GM23338 (cell line): Measurements from ENCODE around the gene UROS. TPM values are rescaled to one million over a fixed set of nuclear protein-coding genes. Genes with fewer than 3 reads are reported as not detected.

Experiments used
- ATAC-seq: fragments of 200-7000 bp; cut with Tn5 transposase; 3 replicates; pipeline ENCODE4 v1.9.1; 2020
- DNase-seq: peaks from one replicate; pipeline ENCODE4 v3.0.0-alpha.2; 2015; ENCODE audit warnings: low spot score
- H2AFZ ChIP-seq: fragments of 200-600 bp; sonication (generic); 2 replicates; pipeline ENCODE4 v1.8.0; 2016; ENCODE audit warnings: antibody characterized with exemption, mild to moderate bottlenecking, moderate library complexity
- H3F3A ChIP-seq: fragments of 200-600 bp; sonication (generic); replicated peaks from 2 replicates; pipeline ENCODE4 v1.8.0; 2017; ENCODE audit warnings: antibody characterized with exemption, mixed run types, low read depth
- H3K27ac ChIP-seq: fragments of 200-600 bp; sonication (generic); 2 replicates; pipeline ENCODE4 v1.6.1; 2016; ENCODE audit warnings: low read depth
- H3K27me3 ChIP-seq: fragments of 200-600 bp; sonication (generic); 2 replicates; pipeline ENCODE4 v1.8.0; 2016; ENCODE audit warnings: mild to moderate bottlenecking, mixed run types, moderate library complexity; ENCODE audit not compliant: insufficient read depth
- H3K36me3 ChIP-seq: fragments of 200-600 bp; sonication (generic); 2 replicates; pipeline ENCODE4 v1.8.0; 2016; ENCODE audit warnings: mild to moderate bottlenecking; ENCODE audit not compliant: insufficient read depth
- H3K4me1 ChIP-seq: fragments of 200-600 bp; sonication (generic); 2 replicates; pipeline ENCODE4 v1.8.0; 2016; ENCODE audit warnings: mild to moderate bottlenecking, moderate library complexity; ENCODE audit not compliant: insufficient read depth
- H3K4me2 ChIP-seq: fragments of 200-600 bp; sonication (generic); 2 replicates; pipeline ENCODE4 v1.7.1; 2017; ENCODE audit warnings: mixed run types
- H3K4me3 ChIP-seq: fragments of 200-600 bp; sonication (generic); 2 replicates; pipeline ENCODE4 v1.6.1; 2016; ENCODE audit warnings: mixed run types
- H3K79me2 ChIP-seq: fragments of 200-600 bp; sonication (generic); replicated peaks from 2 replicates; pipeline ENCODE4 v1.8.0; 2017; ENCODE audit warnings: mild to moderate bottlenecking; ENCODE audit not compliant: insufficient read depth
- H3K9me2 ChIP-seq: fragments of 200-600 bp; sonication (generic); 2 replicates; pipeline ENCODE4 v1.8.0; 2017; ENCODE audit not compliant: insufficient read depth
- H4K20me1 ChIP-seq: fragments of 200-600 bp; sonication (generic); replicated peaks from 2 replicates; pipeline ENCODE4 v1.8.0; 2017; ENCODE audit warnings: mild to moderate bottlenecking; ENCODE audit not compliant: insufficient read depth
- H3K27ac Mint-ChIP-seq: 2 replicates; pipeline ENCODE4 v1.8.0; 2020; ENCODE audit warnings: inconsistent platforms, mild to moderate bottlenecking, moderate library complexity, mixed read lengths
- H3K27me3 Mint-ChIP-seq: 3 replicates; pipeline ENCODE4 v1.8.0; 2022; ENCODE audit warnings: low read depth, mild to moderate bottlenecking, moderate library complexity, mixed read lengths, inconsistent platforms; ENCODE audit not compliant: insufficient read depth, poor library complexity
- H3K36me3 Mint-ChIP-seq: 3 replicates; pipeline ENCODE4 v1.8.0; 2021; ENCODE audit warnings: low read depth, mild to moderate bottlenecking, inconsistent platforms, moderate library complexity, mixed read lengths
- H3K4me1 Mint-ChIP-seq: 3 replicates; pipeline ENCODE4 v1.8.0; 2020; ENCODE audit warnings: mild to moderate bottlenecking, inconsistent platforms, mixed read lengths
- H3K4me3 Mint-ChIP-seq: 3 replicates; pipeline ENCODE4 v1.8.0; 2021; ENCODE audit warnings: moderate library complexity, mild to moderate bottlenecking, inconsistent platforms, mixed read lengths
- H3K9me3 Mint-ChIP-seq: 3 replicates; pipeline ENCODE4 v1.8.0; 2020; ENCODE audit warnings: moderate library complexity, mild to moderate bottlenecking, inconsistent platforms, mixed read lengths
- CREB1 ChIP-seq: fragments of 250-450 bp; sonication (Bioruptor Pico); IDR thresholded peaks from 2 replicates; pipeline ENCODE4 v1.5.0; 2020; ENCODE audit warnings: low read depth, mild to moderate bottlenecking, moderate library complexity
- EZH2phosphoT487 ChIP-seq: fragments of 200-600 bp; sonication (generic); IDR thresholded peaks from one replicate; pipeline ENCODE4 v1.8.1; 2018; ENCODE audit warnings: antibody characterized with exemption; ENCODE audit not compliant: unreplicated experiment
- JUNB ChIP-seq: IDR thresholded peaks from one replicate; pipeline ENCODE4 v1.6.1; 2016; ENCODE audit warnings: antibody characterized with exemption; ENCODE audit not compliant: unreplicated experiment
- NANOG ChIP-seq: IDR thresholded peaks from 2 replicates; pipeline ENCODE4 v1.6.1; 2016; ENCODE audit warnings: antibody characterized with exemption, borderline replicate concordance
- POLR2AphosphoS5 ChIP-seq: IDR thresholded peaks from 2 replicates; pipeline ENCODE4 v1.6.1; 2016; ENCODE audit warnings: antibody characterized with exemption, low read depth
- STAT1 ChIP-seq: IDR thresholded peaks from one replicate; pipeline ENCODE4 v1.6.1; 2016; ENCODE audit warnings: antibody characterized with exemption; ENCODE audit not compliant: unreplicated experiment
- ZNF114 ChIP-seq: fragments of 250-450 bp; sonication (Bioruptor Pico); IDR thresholded peaks from 2 replicates; pipeline ENCODE4 v1.5.0; 2020; ENCODE audit warnings: mild to moderate bottlenecking, moderate library complexity
- polyA plus RNA-seq: library from polyadenylated mRNA; unstranded; fragments of >200 nt; fragmentation: Nextera tagmentation; extraction: Ambion mirVana; gene quantifications from 2 replicates; pipeline ENCODE4 v1.2.1, GENCODE V29; 2016
- total RNA-seq: library from RNA; depleted of rRNA; stranded (reverse); fragments of >200 nt; shearing (Covaris generic); gene quantifications from 2 replicates; pipeline ENCODE4 v1.2.3, GENCODE V29; 2014
- TF ChIP-seq, protein P1 (sequence below): IDR thresholded peaks from one replicate; pipeline ENCODE4 v1.6.1; 2018; ENCODE audit warnings: antibody characterized with exemption; ENCODE audit not compliant: unreplicated experiment

Gene UROS
- total and polyA plus RNA-seq, 2 experiments from 2014 or later, result 41.3 to 43.4 TPM

DNA sequence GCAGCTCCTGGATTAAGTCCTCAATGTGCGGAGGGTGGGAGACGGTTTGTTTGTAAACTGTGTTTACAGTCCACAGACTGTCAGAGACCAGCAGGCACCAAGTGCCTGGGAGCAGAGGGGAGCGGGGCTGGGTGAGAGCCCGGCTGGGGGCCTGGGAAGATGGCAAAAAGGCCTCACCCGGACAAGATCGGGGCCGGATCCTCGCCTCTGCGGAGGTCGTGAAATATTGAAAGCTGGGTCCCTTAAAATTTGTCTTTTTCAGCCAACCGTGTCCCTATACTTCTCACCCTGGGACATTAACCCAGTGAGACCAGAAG, 50.2 kb downstream of the UROS start (continued):
- TF ChIP-seq NANOG (no peak), JUNB (no peak), POLR2AphosphoS5 (no peak), EZH2phosphoT487 (no peak), STAT1 (no peak), ZNF114 (CRISPR knock-in tag) (no peak), CREB1 (CRISPR knock-in tag) (no peak)
- TF ChIP-seq, protein P1, sequence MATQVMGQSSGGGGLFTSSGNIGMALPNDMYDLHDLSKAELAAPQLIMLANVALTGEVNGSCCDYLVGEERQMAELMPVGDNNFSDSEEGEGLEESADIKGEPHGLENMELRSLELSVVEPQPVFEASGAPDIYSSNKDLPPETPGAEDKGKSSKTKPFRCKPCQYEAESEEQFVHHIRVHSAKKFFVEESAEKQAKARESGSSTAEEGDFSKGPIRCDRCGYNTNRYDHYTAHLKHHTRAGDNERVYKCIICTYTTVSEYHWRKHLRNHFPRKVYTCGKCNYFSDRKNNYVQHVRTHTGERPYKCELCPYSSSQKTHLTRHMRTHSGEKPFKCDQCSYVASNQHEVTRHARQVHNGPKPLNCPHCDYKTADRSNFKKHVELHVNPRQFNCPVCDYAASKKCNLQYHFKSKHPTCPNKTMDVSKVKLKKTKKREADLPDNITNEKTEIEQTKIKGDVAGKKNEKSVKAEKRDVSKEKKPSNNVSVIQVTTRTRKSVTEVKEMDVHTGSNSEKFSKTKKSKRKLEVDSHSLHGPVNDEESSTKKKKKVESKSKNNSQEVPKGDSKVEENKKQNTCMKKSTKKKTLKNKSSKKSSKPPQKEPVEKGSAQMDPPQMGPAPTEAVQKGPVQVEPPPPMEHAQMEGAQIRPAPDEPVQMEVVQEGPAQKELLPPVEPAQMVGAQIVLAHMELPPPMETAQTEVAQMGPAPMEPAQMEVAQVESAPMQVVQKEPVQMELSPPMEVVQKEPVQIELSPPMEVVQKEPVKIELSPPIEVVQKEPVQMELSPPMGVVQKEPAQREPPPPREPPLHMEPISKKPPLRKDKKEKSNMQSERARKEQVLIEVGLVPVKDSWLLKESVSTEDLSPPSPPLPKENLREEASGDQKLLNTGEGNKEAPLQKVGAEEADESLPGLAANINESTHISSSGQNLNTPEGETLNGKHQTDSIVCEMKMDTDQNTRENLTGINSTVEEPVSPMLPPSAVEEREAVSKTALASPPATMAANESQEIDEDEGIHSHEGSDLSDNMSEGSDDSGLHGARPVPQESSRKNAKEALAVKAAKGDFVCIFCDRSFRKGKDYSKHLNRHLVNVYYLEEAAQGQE, result no peak

DNA sequence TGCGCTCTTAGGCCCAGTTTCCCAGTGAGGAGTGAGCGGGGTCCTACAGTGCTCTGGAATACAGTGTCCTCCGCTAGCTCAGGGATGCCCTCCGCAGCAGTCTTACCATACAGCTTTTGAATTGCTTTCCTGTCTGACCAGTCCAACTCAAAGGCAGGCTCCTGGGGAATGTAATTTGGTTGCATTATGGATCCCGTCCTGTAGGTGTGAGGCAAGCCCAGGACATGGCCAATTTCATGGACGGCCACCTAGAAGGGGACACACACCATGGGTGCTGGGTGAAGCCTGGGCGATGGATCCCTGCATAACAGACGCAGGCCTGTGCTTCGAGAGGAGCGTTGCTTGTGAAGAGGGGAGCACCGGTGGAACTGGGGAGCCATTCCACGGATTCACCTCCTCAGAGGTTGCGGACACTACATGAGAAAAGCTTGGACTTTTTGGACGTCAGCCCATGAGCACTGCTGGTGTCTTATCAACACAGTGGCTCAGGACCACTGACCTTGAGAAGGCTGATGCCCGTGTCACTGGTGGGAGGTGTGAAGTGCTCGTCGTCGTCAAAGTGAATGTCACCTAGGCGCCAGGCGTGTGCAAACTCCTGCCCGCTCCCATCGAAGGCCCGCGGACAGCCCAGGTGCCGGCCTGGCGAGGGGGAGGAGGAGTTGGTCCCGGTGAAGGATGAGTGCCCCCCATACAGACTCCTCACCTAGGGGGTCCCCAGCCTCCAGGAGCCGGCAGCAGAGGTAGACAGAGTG, 50.8 kb downstream of the UROS start:
- no peak overlapping the region for H3K27ac ChIP-seq
- H3K9me2 ChIP-seq, result no peaks in the 10 kb centered on the region
- H3K79me2 ChIP-seq, result no peaks in the 10 kb centered on the region
- H2AFZ ChIP-seq, result no peak overlapping the region
- no peak overlapping the region for H3K4me3 ChIP-seq
- Mint-ChIP-seq H3K27me3 (peaks cover 1% of the 10 kb centered on the region), H3K4me1 (no peaks in the 10 kb centered on the region), H3K36me3 (no peaks in the 10 kb centered on the region), H3K9me3 (no peaks in the 10 kb centered on the region; the same call in 2 of the 3 replicates), H3K27ac (no peak overlapping the region; the same call in 1 of the 2 replicates), H3K4me3 (no peak overlapping the region)
- ATAC-seq, result no peak
- no peak for DNase-seq
- H3K36me3 ChIP-seq, result no peaks in the 10 kb centered on the region
- no peaks in the 10 kb centered on the region for H3K4me1 ChIP-seq
- no peaks in the 10 kb centered on the region for H3F3A ChIP-seq
- H4K20me1 ChIP-seq, result no peaks in the 10 kb centered on the region
- H3K27me3 ChIP-seq, result no peaks in the 10 kb centered on the region
- TF ChIP-seq, protein P1, result no peak
- no peak overlapping the region for H3K4me2 ChIP-seq
